ENCODE measurements around the gene EGLN3.
"Not testable (repeated sequence)": the region's sequence is repeated elsewhere in the genome, so short reads cannot be mapped to it uniquely, and the experiment has no call there.

Gene EGLN3

DNA sequence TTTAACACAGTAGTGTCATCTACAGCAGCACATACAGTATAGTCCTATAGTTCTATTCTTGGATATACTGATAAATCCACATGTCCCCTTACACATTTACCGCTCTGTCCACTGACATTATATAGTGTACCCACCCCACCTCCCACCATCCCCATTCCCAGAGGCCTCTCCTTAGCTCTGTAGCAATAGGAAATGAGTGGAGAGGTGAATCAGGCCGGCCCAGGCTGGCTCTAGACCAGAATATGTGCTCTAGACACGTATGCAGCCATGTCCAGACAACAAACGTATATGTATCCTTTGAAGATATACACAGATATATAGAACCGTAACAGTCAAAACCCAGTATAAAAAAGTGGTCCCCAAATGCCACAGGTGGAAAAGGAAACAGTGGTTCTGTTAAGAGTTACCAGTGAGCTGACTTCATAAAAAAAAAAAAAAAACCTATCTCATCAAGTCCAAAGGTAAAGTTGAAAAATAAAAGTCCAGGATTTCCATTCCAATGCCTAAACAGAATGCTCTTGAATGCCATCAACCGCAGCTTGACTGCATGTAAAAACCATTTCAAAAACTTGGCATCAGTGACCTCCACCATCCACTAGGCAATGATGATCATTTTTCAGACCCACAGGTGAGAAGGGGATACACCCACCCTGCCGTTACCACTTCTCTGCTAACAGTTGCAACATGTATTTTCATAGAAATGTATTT lies 16.7 kb downstream of the EGLN3 start:
- DNase-seq, result no peak

- DNase-seq, result no peak
These were observed 17.4 kb downstream of the EGLN3 start for GRCh38 chr14:33933386-33933933.

DNA sequence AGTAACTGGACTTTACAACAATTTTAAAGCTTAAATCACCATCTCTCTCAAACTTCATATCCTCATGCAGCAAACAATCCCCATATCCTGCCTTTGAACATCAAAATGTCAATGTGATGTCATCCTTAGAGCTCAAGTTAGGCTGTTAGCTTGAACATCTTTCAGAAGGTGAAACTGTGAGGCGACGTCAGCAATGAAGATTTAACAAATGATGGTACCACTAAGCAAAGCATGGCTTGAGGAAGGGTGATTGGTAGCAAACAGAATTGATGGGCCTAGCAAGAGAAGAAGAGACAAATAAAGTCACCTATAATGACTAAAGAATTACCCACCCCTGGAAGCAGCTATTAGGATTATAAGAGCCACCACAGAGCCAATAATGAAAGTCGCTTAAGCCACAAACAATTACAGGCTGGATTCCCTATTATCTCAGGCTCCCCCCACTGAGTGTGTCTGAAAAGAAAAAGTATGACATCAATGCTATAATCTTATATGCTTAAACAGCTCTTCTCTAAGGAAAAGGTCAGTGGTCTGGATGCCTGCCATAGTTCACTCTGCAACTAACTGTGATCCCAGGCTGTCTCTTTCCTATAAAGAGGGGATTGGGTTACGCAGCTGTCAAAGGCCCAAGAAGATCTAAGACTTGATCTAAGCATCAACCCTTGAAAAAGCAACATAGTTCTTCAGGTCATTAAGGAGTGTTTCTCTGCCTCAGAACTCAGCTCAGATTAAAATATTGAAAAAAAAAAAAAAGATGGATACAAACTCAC lies 18.1 kb downstream of the EGLN3 start:
- DNase-seq, result no peak

DNA sequence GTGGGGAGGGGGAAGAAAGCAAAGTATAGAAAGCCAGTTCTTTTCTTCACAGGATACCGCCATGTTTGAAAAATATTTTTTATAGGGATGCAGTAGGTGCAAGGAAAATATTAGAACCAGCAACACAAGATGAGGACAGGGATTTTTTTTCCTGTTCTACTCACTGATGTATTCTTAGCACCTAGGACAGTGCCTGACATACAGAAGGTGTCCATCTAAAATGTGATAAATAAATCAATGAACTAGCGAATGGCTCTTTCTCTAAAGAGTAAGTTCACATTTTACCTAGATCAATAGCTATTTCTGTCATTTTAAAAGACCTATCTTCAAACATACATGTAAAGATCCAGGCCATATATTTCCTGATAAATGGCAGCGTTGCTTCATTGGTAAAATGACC lies 18.8 kb downstream of the EGLN3 start:
- DNase-seq, result no peak

- DNase-seq, result no peak
These were observed 19.4 kb downstream of the EGLN3 start for GRCh38 chr14:33931461-33931860.

DNA sequence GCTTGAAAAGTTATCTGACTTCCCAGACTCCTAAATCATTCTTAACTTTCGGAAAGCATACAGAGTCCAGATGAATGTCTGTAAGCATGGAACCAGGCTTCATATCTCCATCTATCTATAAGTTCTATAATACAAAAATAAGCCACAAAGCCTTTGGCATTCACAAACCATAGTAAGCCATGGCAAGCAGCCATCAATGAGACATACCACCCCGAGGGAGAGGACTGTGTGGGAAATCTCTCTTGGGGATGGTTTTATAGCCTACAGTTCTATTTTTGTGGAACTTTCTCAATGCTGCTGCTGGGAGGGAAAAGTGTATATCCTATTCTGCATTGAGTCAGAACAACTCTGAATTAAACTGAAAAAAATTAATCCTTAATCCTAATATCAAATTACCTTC lies 20.4 kb downstream of the EGLN3 start:
- DNase-seq, result no peak

- DNase-seq, result no peak
These were observed 21.0 kb downstream of the EGLN3 start for GRCh38 chr14:33929799-33930408.

GRCh38 chr14:33928895-33929294 lies 22.0 kb downstream of the EGLN3 start:
- DNase-seq, result no peak

- DNase-seq, result no peak
These were observed 22.9 kb downstream of the EGLN3 start for GRCh38 chr14:33927944-33928343.

DNA sequence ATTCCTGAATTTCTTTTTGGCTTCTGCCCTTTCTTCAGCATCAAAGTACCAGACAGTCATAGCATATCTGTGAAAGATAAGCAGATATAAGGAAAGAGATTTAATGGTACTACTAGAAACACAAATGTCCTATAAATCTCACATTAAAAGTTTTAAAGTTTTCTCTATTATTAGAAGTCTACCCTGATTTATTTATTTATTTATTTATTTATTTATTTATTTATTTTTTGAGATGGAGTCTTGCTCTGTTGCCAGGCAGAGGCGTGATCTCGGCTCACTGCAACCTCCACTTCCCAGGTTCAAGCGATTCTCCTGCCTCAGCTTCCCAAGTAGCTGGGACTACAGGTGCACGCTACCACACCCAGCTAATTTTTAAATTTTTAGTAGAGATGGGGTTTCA lies 23.9 kb downstream of the EGLN3 start:
- DNase-seq, result not testable (repeated sequence)

- no peak for DNase-seq
These were observed 24.9 kb downstream of the EGLN3 start for GRCh38 chr14:33925946-33926345.

- DNase-seq, result no peak
These were observed 25.6 kb downstream of the EGLN3 start for GRCh38 chr14:33925235-33925634.

DNA sequence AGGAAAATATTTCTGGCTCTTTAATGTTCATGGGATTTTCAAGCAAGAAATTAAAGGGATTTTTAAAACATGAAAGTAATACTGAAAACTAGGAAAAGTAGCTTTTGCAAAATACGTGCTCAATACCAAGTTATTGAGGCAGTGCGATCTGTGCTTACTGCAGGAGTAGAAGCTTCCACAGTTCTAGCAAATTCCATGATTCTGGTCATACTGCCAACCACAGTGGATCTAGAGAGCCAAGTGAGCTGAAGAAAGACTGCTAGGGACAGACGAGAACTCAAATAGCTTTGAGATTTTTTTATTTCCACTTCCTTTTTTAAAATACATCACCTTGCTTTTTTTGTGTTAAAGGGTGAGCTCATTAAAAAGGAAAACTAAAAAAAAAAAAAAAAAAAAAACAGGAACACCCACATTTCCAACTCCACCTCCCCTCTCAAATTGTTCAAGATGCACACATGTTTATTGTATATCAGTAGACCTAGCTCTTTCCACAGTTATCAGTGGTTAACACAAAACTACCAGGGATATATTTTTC lies 26.2 kb downstream of the EGLN3 start:
- no peak for DNase-seq

GRCh38 chr14:33922125-33922524 lies 28.7 kb downstream of the EGLN3 start:
- no peak for DNase-seq

- DNase-seq, result no peak
These were observed 32.6 kb downstream of the EGLN3 start for GRCh38 chr14:33918256-33918655.

DNA sequence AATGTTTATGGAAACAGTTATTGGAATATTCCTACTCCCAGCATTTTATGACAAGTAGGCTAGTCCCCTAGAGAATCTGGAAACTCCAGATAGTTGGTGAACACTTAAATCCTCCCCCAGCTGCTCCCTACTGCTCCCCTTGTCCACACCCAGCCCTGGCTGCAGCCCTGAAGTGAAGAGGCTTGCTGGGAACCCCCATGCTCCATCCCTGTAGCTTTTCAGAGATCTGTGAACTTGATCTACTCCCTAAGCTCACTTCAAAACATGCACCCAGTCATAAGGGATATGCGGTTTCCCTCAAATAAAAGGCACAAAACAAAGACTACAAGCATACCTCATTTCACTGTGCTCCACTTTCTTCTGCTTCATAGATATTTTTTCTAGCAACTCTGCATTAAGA lies 33.2 kb downstream of the EGLN3 start:
- no peak for DNase-seq

GRCh38 chr14:33916663-33917565 lies 34.0 kb downstream of the EGLN3 start:
- no peak for DNase-seq

GRCh38 chr14:33915682-33916081 lies 35.2 kb downstream of the EGLN3 start:
- no peak for DNase-seq

DNA sequence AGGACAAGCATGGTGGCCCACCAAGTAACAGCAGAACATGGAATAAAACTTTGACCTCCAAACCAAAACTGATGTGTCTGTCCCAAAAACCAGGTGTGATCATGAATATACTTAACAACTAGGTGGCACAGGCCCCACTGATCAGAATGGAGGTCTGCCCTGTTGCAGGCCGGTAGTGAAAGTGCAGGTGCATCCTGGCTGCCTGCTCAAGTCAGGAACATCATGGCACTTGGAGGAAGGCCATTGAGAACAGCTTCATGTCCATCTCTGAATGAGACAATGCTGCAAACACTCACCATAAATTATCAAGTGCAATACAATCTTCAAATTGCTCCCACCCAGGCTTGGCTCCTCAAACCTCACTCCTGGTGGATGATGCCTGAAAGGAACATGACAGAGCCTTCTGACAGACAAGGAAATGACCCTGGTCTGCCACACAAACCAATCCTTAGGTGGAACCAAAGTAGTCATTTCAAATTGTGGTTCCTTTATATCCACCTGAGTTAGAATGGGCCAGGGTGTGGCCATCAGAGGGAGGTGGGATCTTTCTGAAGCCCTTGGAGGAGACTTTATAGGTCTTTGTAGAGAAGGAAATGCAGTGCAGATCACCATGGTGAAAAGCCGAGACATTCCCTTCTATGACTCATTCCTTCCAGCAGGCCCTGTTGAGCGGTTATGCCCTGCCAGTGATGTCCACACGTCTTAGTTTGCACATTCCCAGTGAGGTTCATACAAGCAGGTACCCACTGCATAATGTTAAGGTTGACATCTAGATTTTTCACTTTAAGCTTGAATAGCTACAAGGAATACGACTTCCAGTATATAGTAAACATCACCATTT lies 36.0 kb downstream of the EGLN3 start:
- no peak for DNase-seq

- no peak for DNase-seq
These were observed 39.8 kb downstream of the EGLN3 start for GRCh38 chr14:33911046-33911445.

- no peak for DNase-seq
These were observed 40.4 kb downstream of the EGLN3 start for GRCh38 chr14:33910435-33910834.
